DND-41 (cell line): ENCODE measurements around the gene PTPRN2.

ENCODE experiments used
- CTCF ChIP-seq: IDR thresholded peaks from 2 replicates; pipeline ENCODE4 v1.5.1; 2012; ENCODE audit warnings: borderline replicate concordance, low read length, moderate library complexity, mild to moderate bottlenecking; ENCODE audit not compliant: poor library complexity, severe bottlenecking; ENCODE audit errors: extremely low read depth
- EZH2 ChIP-seq: IDR thresholded peaks from 3 replicates; pipeline ENCODE4 v1.6.1; 2012; ENCODE audit warnings: borderline replicate concordance, low read depth, mild to moderate bottlenecking, moderate library complexity, low read length, inconsistent platforms; ENCODE audit not compliant: severe bottlenecking

DNA sequence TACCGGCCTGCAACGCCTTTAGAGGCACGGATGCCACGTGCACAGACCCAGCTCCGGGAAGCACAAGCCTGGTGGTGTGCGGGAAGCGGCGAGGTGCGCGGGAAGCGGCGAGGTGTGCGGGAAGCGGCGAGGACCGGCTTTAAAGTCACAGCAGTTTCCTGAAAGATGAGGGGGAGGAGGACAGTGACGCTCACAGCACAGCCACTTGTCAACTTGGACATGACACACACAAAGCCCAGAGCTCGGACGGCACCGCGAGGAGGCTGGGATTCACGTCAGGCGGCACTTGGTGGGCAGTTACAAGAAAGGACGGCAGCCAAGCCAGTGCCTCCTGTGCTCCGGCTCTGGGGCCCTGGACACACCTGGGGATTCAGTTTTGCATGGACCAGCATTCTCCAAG lies 724.9 kb downstream of the PTPRN2 start:
- TF ChIP-seq CTCF = no peak
- no peak for TF ChIP-seq EZH2
